ENCODE measurements around the gene TMED6. TPM values are rescaled to one million over a fixed set of nuclear protein-coding genes. Genes with fewer than 3 reads are reported as not detected.
A peak's percentile ranks its signal among the peaks of the same experiment; 100 is the strongest.
"Not testable (repeated sequence)": the region's sequence is repeated elsewhere in the genome, so short reads cannot be mapped to it uniquely, and the experiment has no call there.

Gene TMED6
- total RNA-seq, 2 donors from 2014 or later, result 3.3 to 3.7 TPM

DNA sequence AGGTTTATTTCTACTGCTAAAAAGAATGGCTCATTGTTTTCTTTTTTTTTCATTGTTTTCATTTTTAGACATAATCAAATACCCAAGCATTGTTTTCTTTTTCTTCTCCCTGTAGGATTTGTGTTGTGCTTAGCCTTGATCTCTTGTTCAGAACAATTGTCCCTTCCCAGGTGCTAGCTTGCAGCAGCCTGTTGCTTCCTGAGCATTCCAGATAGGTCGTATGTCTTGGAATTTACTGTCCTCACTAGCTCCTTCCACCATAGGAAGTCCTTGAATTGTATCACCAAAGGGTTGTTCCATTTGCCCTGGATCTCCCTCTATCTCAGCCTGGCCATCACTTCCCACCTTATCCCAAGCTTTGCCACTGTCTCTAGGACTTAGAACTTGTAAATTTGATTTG is 50.4 kb downstream of the TMED6 start:
- Mint-ChIP-seq H3K4me3 (no peak overlapping the region), H3K36me3 (ENCODE audit: insufficient read depth in 2 of 2) (peaks cover 0 to 1% of the 10 kb centered on the region in 2 donors), H3K27ac (no peak overlapping the region), H3K4me1 (ENCODE audit: low read depth) (no peaks in the 10 kb centered on the region), H3K9me3 (no peaks in the 10 kb centered on the region), H3K27me3 (ENCODE audit: low read depth) (no peaks in the 10 kb centered on the region)
- ATAC-seq (replicated peaks in 1 of 2) (no peak), DNase-seq (no peak)

DNA sequence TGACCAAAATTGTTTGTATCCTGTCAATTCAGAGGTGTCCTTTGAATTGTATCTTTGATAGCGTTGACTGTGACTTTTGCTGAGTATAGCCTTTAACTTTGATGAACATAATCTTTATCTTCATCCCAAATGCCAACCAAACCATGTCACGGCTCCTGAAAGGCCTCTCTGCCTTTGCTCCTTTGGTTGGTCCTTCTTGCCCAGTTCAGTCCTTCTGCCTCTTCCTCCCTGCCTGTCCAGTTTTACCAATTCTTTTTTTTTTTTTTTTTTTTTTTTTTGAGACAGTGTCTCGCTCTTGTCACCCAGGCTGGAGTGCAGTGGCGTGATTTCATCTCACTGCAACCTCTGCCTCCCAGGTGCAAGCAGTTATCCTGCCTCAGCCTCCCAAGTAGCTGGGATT is 53.3 kb downstream of the TMED6 start:
- Mint-ChIP-seq H3K27ac (no peak overlapping the region), H3K9me3 (no peaks in the 10 kb centered on the region), H3K36me3 (ENCODE audit: insufficient read depth in 2 of 2) (peaks cover 0 to 1% of the 10 kb centered on the region in 2 donors), H3K27me3 (ENCODE audit: low read depth) (no peaks in the 10 kb centered on the region), H3K4me3 (no peak overlapping the region), H3K4me1 (ENCODE audit: low read depth) (peaks cover 6% of the 10 kb centered on the region)
- DNase-seq, result no peak
- no peak for ATAC-seq (replicated peaks in 1 of 2)

DNA sequence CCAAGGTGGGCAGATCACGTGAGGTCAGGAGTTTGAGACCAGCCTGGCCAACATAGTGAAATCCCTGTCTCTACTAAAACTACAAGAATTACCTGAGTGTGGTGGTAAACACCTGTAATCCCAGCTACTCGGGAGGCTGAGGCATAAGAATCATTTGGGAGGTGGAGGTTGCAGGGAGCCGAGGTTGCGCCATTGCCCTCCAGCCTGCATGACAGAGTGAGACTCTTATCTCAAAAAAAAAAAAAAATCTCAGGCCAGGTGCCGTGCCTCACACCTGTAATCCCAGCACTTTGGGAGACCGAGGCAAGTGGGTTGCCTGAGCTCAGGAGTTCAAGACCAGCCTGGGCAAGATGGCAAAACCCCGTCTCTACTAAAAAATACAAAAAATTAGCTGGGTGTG is 54.8 kb downstream of the TMED6 start:
- not testable (repeated sequence) for H3K9me3 Mint-ChIP-seq; H3K27ac Mint-ChIP-seq; DNase-seq; H3K27me3 Mint-ChIP-seq (ENCODE audit: low read depth); ATAC-seq (replicated peaks in 1 of 2); H3K4me3 Mint-ChIP-seq; H3K36me3 Mint-ChIP-seq (ENCODE audit: insufficient read depth in 2 of 2); H3K4me1 Mint-ChIP-seq (ENCODE audit: low read depth)

DNA sequence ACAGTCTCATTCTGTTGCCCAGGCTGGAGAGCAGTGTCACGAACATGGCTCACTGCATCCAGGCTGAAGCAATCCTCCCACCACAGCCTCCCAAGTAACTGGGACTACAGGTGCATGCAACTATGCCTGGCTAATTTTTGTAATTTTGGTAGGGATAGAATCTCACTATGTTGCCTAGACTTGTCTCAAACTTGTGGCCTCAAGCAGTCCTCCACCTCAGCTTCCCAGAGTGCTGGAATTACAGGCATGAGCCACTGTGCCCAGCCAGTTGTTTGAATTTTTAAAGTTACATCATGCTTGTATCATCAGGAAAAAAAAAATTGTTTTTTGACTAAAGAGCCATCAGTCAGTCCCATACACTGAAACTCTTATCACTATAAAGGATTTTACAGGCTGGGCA is 57.5 kb downstream of the TMED6 start:
- Mint-ChIP-seq H3K27me3 (ENCODE audit: low read depth) (no peaks in the 10 kb centered on the region), H3K9me3 (no peaks in the 10 kb centered on the region), H3K4me1 (ENCODE audit: low read depth) (peaks cover 9% of the 10 kb centered on the region), H3K36me3 (ENCODE audit: insufficient read depth in 2 of 2) (no peaks in the 10 kb centered on the region), H3K27ac (peak overlapping the region; percentile 57), H3K4me3 (no peak overlapping the region)
- ATAC-seq (replicated peaks in 1 of 2) (no peak), DNase-seq (no peak)

DNA sequence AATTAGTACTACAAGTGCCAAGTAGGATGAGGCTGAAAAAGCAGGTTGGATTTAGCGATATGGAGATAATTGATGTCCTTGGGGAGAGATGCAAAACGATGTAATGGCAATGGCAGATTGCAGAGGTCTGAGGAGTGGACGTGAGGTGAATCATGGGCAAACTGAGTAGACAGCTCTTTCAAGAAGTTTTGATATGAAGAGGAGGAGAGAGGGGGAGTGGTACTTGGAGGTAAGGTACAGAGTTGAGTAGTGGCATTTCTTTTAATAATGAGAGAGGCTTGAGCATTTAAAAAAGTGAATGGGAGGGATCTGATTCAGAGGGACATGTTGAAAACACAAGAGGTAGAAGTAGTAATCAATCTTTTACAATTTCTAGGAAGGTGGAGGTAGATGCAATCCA is 58.2 kb downstream of the TMED6 start:
- Mint-ChIP-seq H3K27me3 (ENCODE audit: low read depth) (no peaks in the 10 kb centered on the region), H3K9me3 (no peaks in the 10 kb centered on the region), H3K36me3 (ENCODE audit: insufficient read depth in 2 of 2) (no peaks in the 10 kb centered on the region), H3K4me3 (peak overlapping the region in 1 of 2 donors; percentile 5), H3K4me1 (ENCODE audit: low read depth) (peaks cover 9% of the 10 kb centered on the region), H3K27ac (peak overlapping the region; percentile 57)
- DNase-seq (peak; percentile 15 to 19), ATAC-seq (replicated peaks in 1 of 2) (peak; percentile 89 to 97)

Other genes with a start within 250 kb of the TMED6 start
- 1 to 10 TPM; 1.2 to 1.4 TPM for gene HAS3, start 246.1 kb downstream of the TMED6 start, total RNA-seq
- gene CHTF8, start 219.2 kb downstream of the TMED6 start, total RNA-seq, result 100 to 1,000 TPM; 159 to 185 TPM
- gene UTP4, start 219.1 kb downstream of the TMED6 start, total RNA-seq, result 100 to 1,000 TPM in 1 of 2 donors, 10 to 100 TPM in 1; 81.7 to 112 TPM
- gene SNTB2, start 164.6 kb downstream of the TMED6 start, total RNA-seq, result 10 to 100 TPM; 21.1 to 21.9 TPM
- gene VPS4A, start 40.4 kb downstream of the TMED6 start, total RNA-seq, result 10 to 100 TPM; 41.1 to 45.3 TPM
- 10 to 100 TPM in 1 of 2 donors, 1 to 10 TPM in 1; 9.9 to 10.1 TPM for gene PDF, start 21.2 kb downstream of the TMED6 start, total RNA-seq
- gene COG8, start 12.2 kb downstream of the TMED6 start, total RNA-seq, result 10 to 100 TPM; 33.2 to 38.3 TPM
- 10 to 100 TPM; 30.8 to 32.2 TPM for gene NIP7, start 12.0 kb downstream of the TMED6 start, total RNA-seq
- 10 to 100 TPM; 52.0 to 68.0 TPM for gene TERF2, start 34.2 kb upstream of the TMED6 start, total RNA-seq
- gene CYB5B, start 72.8 kb upstream of the TMED6 start, total RNA-seq, result 100 to 1,000 TPM; 176 to 197 TPM
- gene NFAT5, start 214.2 kb upstream of the TMED6 start, total RNA-seq, result 10 to 100 TPM; 87.1 to 94.6 TPM

All from activated T-cell treated with anti-CD3 and anti-CD28 coated beads, Interleukin-2, amount 50 U/mL, for 72 hours (primary cell).